PC-9 (cell line): ENCODE data around the gene FUT9.

ENCODE experiments used
- CTCF ChIP-seq: fragments of 200-600 bp; sonication (generic); conservative IDR thresholded peaks from 2 replicates; pipeline ENCODE4 v1.6.1; 2017; ENCODE audit warnings: mixed run types, antibody characterized with exemption, mild to moderate bottlenecking, moderate library complexity
- EZH2 ChIP-seq: fragments of 200-600 bp; sonication (generic); IDR thresholded peaks from 2 replicates; pipeline ENCODE4 v1.8.0; 2017; ENCODE audit warnings: antibody characterized with exemption, low read depth

GRCh38 chr6:96089173-96089572, 73.4 kb downstream of the FUT9 start:
- TF ChIP-seq EZH2 (no peak), CTCF (peak; percentile 62)
